PC-3 (cell line): ENCODE measurements around the gene KLK4. TPM values are rescaled to one million over a fixed set of nuclear protein-coding genes. Genes with fewer than 3 reads are reported as not detected.

ENCODE experiments used
- ATAC-seq: fragments of 200-7000 bp; cut with Tn5 transposase; 2 replicates; pipeline ENCODE4 v1.9.1; 2020; ENCODE audit warnings: mild to moderate bottlenecking, moderate library complexity
- BruUV-seq: library from RNA; stranded (reverse); fragments of 400-500 nt; replicated peaks from 2 replicates; lab custom pipeline; 2021; lab: Mats Ljungman, UMichigan
- CTCF ChIA-PET: fragments of 300-600 bp; sonication (Branson Sonifier 250); formaldehyde crosslinking; loops from one replicate; lab custom pipeline; 2022; ENCODE audit warnings: antibody characterized with exemption; lab: Charles Lee
- POLR2A ChIA-PET: fragments of 300-600 bp; sonication (Branson Sonifier 250); formaldehyde crosslinking; loops from one replicate; lab custom pipeline; 2022; ENCODE audit warnings: antibody characterized with exemption; ENCODE audit not compliant: unreplicated experiment; lab: Charles Lee
- DNase-seq: peaks from one replicate; pipeline ENCODE4 v3.0.0-alpha.2; 2015
- H2AFZ ChIP-seq: fragments of 300-600 bp; sonication (generic); 2 replicates; pipeline ENCODE4 v1.6.0; 2016; ENCODE audit warnings: antibody characterized with exemption, low read length
- H3F3A ChIP-seq: fragments of 300-600 bp; sonication (generic); one replicate; pipeline ENCODE4 v1.6.0; 2017; ENCODE audit warnings: antibody characterized with exemption, low read length, control low read depth, mild to moderate bottlenecking; ENCODE audit not compliant: unreplicated experiment
- H3K27ac ChIP-seq: fragments of 300-600 bp; sonication (generic); 2 replicates; pipeline ENCODE4 v1.5.1; 2016; ENCODE audit warnings: mild to moderate bottlenecking, low read length
- H3K27me3 ChIP-seq: fragments of 300-600 bp; sonication (generic); 2 replicates; pipeline ENCODE4 v1.6.1; 2016; ENCODE audit warnings: low read length, mixed read lengths
- H3K36me3 ChIP-seq: fragments of 300-600 bp; sonication (generic); 2 replicates; pipeline ENCODE4 v1.6.1; 2016; ENCODE audit warnings: low read depth, mixed run types, low read length, mixed read lengths
- H3K4me1 ChIP-seq: fragments of 300-600 bp; sonication (generic); 2 replicates; pipeline ENCODE4 v1.5.1; 2016; ENCODE audit warnings: low read length; ENCODE audit not compliant: insufficient read depth
- H3K4me2 ChIP-seq: fragments of 300-600 bp; sonication (generic); 2 replicates; pipeline ENCODE4 v1.6.0; 2016; ENCODE audit warnings: low read length
- H3K4me3 ChIP-seq: fragments of 300-600 bp; sonication (generic); 2 replicates; pipeline ENCODE4 v1.5.1; 2016; ENCODE audit warnings: mild to moderate bottlenecking, low read length, mixed read lengths
- H3K79me2 ChIP-seq: fragments of 300-600 bp; sonication (generic); 2 replicates; pipeline ENCODE4 v1.6.1; 2017; ENCODE audit warnings: low read length, mixed read lengths
- H3K9ac ChIP-seq: fragments of 300-600 bp; sonication (generic); 2 replicates; pipeline ENCODE4 v1.6.0; 2016; ENCODE audit warnings: mild to moderate bottlenecking, low read length
- H3K9me2 ChIP-seq: fragments of 300-600 bp; sonication (generic); replicated peaks from 2 replicates; pipeline ENCODE4 v1.6.1; 2016; ENCODE audit warnings: mixed run types, low read length, mixed read lengths
- H3K9me3 ChIP-seq: fragments of 300-600 bp; sonication (generic); 2 replicates; pipeline ENCODE4 v1.6.1; 2016; ENCODE audit warnings: low read length, mixed read lengths
- H4K20me1 ChIP-seq: fragments of 300-600 bp; sonication (generic); 2 replicates; pipeline ENCODE4 v1.6.1; 2016; ENCODE audit warnings: low read length, mixed read lengths
- EZH2 ChIP-seq: fragments of 300-600 bp; sonication (generic); IDR thresholded peaks from one replicate; pipeline ENCODE4 v1.6.1; 2017; ENCODE audit warnings: antibody characterized with exemption, mild to moderate bottlenecking, low read length; ENCODE audit not compliant: unreplicated experiment
- EZH2phosphoT487 ChIP-seq: fragments of 300-600 bp; sonication (generic); IDR thresholded peaks from 2 replicates; pipeline ENCODE4 v1.6.1; 2018; ENCODE audit warnings: mild to moderate bottlenecking, antibody characterized with exemption, low read length, borderline replicate concordance
- intact Hi-C: fragments of 100-400 bp; cut with micrococcal nuclease; formaldehyde crosslinking; loops from 2 replicates; pipeline ENCODE4 v1.9.0; 2023
- total RNA-seq: library from RNA; depleted of rRNA; stranded (reverse); fragments of >200 nt; gene quantifications from 2 replicates; pipeline ENCODE4 v1.2.3, GENCODE V29; 2014
- TF ChIP-seq, protein P1 (sequence below): fragments of 300-600 bp; sonication (generic); conservative IDR thresholded peaks from 2 replicates; pipeline ENCODE4 v1.5.1; 2017; ENCODE audit warnings: antibody characterized with exemption, low read depth, mild to moderate bottlenecking, low read length

The KLK4 gene
- total RNA-seq, 1 experiment from 2014 or later = not detected

DNA sequence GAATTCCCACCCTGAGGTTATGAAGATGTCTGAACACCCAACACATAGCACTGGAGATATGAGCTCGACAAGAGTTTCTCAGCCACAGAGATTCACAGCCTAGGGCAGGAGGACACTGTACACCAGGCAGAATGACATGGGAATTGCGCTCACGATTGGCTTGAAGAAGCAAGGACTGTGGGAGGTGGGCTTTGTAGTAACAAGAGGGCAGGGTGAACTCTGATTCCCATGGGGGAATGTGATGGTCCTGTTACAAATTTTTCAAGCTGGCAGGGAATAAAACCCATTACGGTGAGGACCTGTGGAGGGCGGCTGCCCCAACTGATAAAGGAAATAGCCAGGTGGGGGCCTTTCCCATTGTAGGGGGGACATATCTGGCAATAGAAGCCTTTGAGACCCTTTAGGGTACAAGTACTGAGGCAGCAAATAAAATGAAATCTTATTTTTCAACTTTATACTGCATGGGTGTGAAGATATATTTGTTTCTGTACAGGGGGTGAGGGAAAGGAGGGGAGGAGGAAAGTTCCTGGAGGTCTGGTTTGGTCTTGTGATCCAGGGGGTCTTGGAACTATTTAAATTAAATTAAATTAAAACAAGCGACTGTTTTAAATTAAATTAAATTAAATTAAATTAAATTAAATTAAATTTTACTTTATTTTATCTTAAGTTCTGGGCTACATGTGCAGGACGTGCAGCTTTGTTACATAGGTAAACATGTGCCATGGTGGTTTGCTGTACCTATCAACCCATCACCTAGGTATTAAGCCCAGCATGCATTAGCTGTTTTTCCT is 49.5 kb downstream of the KLK4 start:
- Histone ChIP-seq H3K36me3 (no peaks in the 10 kb centered on the region), H3K4me2 (no peak overlapping the region), H3K4me3 (no peak overlapping the region), H3K9me2 (no peaks in the 10 kb centered on the region), H3K79me2 (no peaks in the 10 kb centered on the region), H3K4me1 (no peaks in the 10 kb centered on the region), H4K20me1 (no peaks in the 10 kb centered on the region), H3F3A (no peaks in the 10 kb centered on the region), H2AFZ (no peak overlapping the region), H3K27ac (no peak overlapping the region), H3K9ac (no peak overlapping the region), H3K9me3 (no peaks in the 10 kb centered on the region), H3K27me3 (peaks cover 89% of the 10 kb centered on the region)
- CTCF ChIA-PET = no interaction called here
- ATAC-seq (no peak), DNase-seq (no peak)
- POLR2A ChIA-PET = no interaction called here
- intact Hi-C loops = no loop called here
- TF ChIP-seq, protein P1, sequence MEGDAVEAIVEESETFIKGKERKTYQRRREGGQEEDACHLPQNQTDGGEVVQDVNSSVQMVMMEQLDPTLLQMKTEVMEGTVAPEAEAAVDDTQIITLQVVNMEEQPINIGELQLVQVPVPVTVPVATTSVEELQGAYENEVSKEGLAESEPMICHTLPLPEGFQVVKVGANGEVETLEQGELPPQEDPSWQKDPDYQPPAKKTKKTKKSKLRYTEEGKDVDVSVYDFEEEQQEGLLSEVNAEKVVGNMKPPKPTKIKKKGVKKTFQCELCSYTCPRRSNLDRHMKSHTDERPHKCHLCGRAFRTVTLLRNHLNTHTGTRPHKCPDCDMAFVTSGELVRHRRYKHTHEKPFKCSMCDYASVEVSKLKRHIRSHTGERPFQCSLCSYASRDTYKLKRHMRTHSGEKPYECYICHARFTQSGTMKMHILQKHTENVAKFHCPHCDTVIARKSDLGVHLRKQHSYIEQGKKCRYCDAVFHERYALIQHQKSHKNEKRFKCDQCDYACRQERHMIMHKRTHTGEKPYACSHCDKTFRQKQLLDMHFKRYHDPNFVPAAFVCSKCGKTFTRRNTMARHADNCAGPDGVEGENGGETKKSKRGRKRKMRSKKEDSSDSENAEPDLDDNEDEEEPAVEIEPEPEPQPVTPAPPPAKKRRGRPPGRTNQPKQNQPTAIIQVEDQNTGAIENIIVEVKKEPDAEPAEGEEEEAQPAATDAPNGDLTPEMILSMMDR = no peak
- TF ChIP-seq EZH2phosphoT487 = no peak
- TF ChIP-seq EZH2 = no peak
- BruUV-seq = no TSS peak

DNA sequence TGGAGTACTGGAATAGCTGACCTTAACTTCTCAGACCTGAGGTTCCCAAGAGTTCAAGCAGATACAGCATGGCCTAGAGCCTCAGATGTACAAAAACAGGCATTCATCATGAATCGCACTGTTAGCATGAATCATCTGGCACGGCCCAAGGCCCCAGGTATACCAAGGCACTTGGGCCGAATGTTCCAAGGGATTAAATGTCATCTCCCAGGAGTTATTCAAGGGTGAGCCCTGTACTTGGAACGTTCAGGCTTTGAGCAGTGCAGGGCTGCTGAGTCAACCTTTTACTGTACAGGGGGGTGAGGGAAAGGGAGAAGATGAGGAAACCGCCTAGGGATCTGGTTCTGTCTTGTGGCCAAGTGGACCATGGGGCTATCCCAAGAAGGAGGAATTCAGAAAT is 50.2 kb downstream of the KLK4 start:
- Histone ChIP-seq H2AFZ (no peak overlapping the region), H3K27me3 (peaks cover 89% of the 10 kb centered on the region), H3K9ac (no peak overlapping the region), H3K27ac (no peak overlapping the region), H4K20me1 (no peaks in the 10 kb centered on the region), H3K9me3 (no peaks in the 10 kb centered on the region), H3K9me2 (no peaks in the 10 kb centered on the region), H3K4me2 (no peak overlapping the region), H3K4me1 (no peaks in the 10 kb centered on the region), H3K79me2 (no peaks in the 10 kb centered on the region), H3K36me3 (no peaks in the 10 kb centered on the region), H3F3A (no peaks in the 10 kb centered on the region), H3K4me3 (no peak overlapping the region)
- ChIA-PET POLR2A (no interaction called here), CTCF (no interaction called here)
- intact Hi-C loops = no loop called here
- TF ChIP-seq, protein P1 = no peak
- no peak for TF ChIP-seq EZH2
- no peak for TF ChIP-seq EZH2phosphoT487
- ATAC-seq (peak; percentile 24; the same call in 1 of the 2 replicates), DNase-seq (peak; percentile 69)
- BruUV-seq = no TSS peak

DNA sequence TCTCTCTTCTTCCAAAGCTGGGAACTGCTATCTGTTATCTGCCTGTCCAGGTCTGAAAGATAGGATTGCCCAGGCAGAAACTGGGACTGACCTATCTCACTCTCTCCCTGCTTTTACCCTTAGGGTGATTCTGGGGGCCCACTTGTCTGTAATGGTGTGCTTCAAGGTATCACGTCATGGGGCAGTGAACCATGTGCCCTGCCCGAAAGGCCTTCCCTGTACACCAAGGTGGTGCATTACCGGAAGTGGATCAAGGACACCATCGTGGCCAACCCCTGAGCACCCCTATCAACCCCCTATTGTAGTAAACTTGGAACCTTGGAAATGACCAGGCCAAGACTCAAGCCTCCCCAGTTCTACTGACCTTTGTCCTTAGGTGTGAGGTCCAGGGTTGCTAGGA is 51.3 kb downstream of the KLK4 start:
- Histone ChIP-seq H3K9ac (no peak overlapping the region), H3K27me3 (peaks cover 92% of the 10 kb centered on the region), H4K20me1 (no peaks in the 10 kb centered on the region), H3F3A (no peaks in the 10 kb centered on the region), H3K36me3 (no peaks in the 10 kb centered on the region), H3K9me3 (no peaks in the 10 kb centered on the region), H3K4me2 (no peak overlapping the region), H3K4me1 (no peaks in the 10 kb centered on the region), H2AFZ (no peak overlapping the region), H3K27ac (no peak overlapping the region), H3K4me3 (no peak overlapping the region), H3K79me2 (no peaks in the 10 kb centered on the region), H3K9me2 (no peaks in the 10 kb centered on the region)
- DNase-seq (no peak), ATAC-seq (no peak)
- TF ChIP-seq, protein P1 = no peak
- TF ChIP-seq EZH2 = no peak
- TF ChIP-seq EZH2phosphoT487 = no peak
- ChIA-PET CTCF (no interaction called here), POLR2A (no interaction called here)
- BruUV-seq = no TSS peak
- intact Hi-C loops = no loop called here
